Hepatocyte (in vitro differentiated cells): ENCODE results near the gene GJB5. TPM values are rescaled to one million over a fixed set of nuclear protein-coding genes. Genes with fewer than 3 reads are reported as not detected.

Source experiments
- DNase-seq: peaks from one replicate; pipeline ENCODE4 v3.0.0-alpha.2; 2016; ENCODE audit warnings: low spot score
- H2AFZ ChIP-seq: fragments of 200-600 bp; sonication (generic); 2 replicates; pipeline ENCODE4 v1.6.0; 2016; ENCODE audit warnings: antibody characterized with exemption, mild to moderate bottlenecking
- H3K27ac ChIP-seq: fragments of 200-600 bp; sonication (generic); 2 replicates; pipeline ENCODE4 v1.5.1; 2016; ENCODE audit warnings: mild to moderate bottlenecking
- H3K27me3 ChIP-seq: fragments of 200-600 bp; sonication (generic); 2 replicates; pipeline ENCODE4 v1.6.1; 2016
- H3K36me3 ChIP-seq: fragments of 200-600 bp; sonication (generic); replicated peaks from 2 replicates; pipeline ENCODE4 v1.5.1; 2016; ENCODE audit warnings: low read depth; ENCODE audit not compliant: insufficient read depth
- H3K4me1 ChIP-seq: fragments of 200-600 bp; sonication (generic); 2 replicates; pipeline ENCODE4 v1.5.1; 2016; ENCODE audit warnings: mild to moderate bottlenecking, moderate library complexity; ENCODE audit not compliant: insufficient read depth
- H3K4me2 ChIP-seq: fragments of 200-600 bp; sonication (generic); 2 replicates; pipeline ENCODE4 v1.6.0; 2016
- H3K4me3 ChIP-seq: fragments of 200-600 bp; sonication (generic); 2 replicates; pipeline ENCODE4 v1.5.1; 2016; ENCODE audit warnings: mild to moderate bottlenecking
- H3K79me2 ChIP-seq: fragments of 200-600 bp; sonication (generic); 2 replicates; pipeline ENCODE4 v1.6.0; 2017; ENCODE audit warnings: mild to moderate bottlenecking
- H3K9me2 ChIP-seq: fragments of 200-600 bp; sonication (generic); replicated peaks from 2 replicates; pipeline ENCODE4 v1.6.0; 2017; ENCODE audit warnings: mild to moderate bottlenecking; ENCODE audit not compliant: insufficient read depth
- H3K9me3 ChIP-seq: fragments of 200-600 bp; sonication (generic); 2 replicates; pipeline ENCODE4 v1.5.1; 2016; ENCODE audit warnings: low read depth, mild to moderate bottlenecking
- H4K20me1 ChIP-seq: fragments of 200-600 bp; sonication (generic); 2 replicates; pipeline ENCODE4 v1.6.0; 2016; ENCODE audit warnings: mild to moderate bottlenecking; ENCODE audit not compliant: insufficient read depth, poor library complexity, severe bottlenecking
- CTCF ChIP-seq: fragments of 200-600 bp; sonication (generic); IDR thresholded peaks from 2 replicates; pipeline ENCODE4 v1.5.1; 2016; ENCODE audit warnings: antibody characterized with exemption, mild to moderate bottlenecking; ENCODE audit not compliant: poor library complexity
- EZH2 ChIP-seq: fragments of 200-600 bp; sonication (generic); IDR thresholded peaks from 2 replicates; pipeline ENCODE4 v1.6.1; 2016; ENCODE audit warnings: antibody characterized with exemption, mild to moderate bottlenecking, borderline replicate concordance
- EZH2phosphoT487 ChIP-seq: fragments of 200-600 bp; sonication (generic); IDR thresholded peaks from one replicate; pipeline ENCODE4 v1.6.1; 2018; ENCODE audit warnings: antibody characterized with exemption, mild to moderate bottlenecking, low read depth, moderate library complexity; ENCODE audit not compliant: unreplicated experiment, severe bottlenecking
- WGBS: methylation state at CpG from one replicate; pipeline ENCODE4 v1.1.6; 2016; ENCODE audit warnings: low lambda C conversion rate; ENCODE audit errors: missing lambda C conversion rate; 5-methylcytosine and 5-hydroxymethylcytosine counted together
- polyA plus RNA-seq: library from polyadenylated mRNA; unstranded; fragments of >200 nt; fragmentation: Nextera tagmentation; extraction: Ambion mirVana; gene quantifications from 2 replicates; pipeline ENCODE4 v1.2.1, GENCODE V29; 2016
- total RNA-seq: library from RNA; depleted of rRNA; stranded (reverse); fragments of >200 nt; gene quantifications from 2 replicates; pipeline ENCODE4 v1.2.3, GENCODE V29; 2014

The GJB5 gene
- total and polyA plus RNA-seq, 2 experiments from 2014 or later = 0.80 to 0.85 TPM

- DNase-seq = no peak
- Histone ChIP-seq H3K9me3 (no peaks in the 10 kb centered on the region), H3K4me3 (no peak overlapping the region), H3K27me3 (no peaks in the 10 kb centered on the region), H3K36me3 (no peaks in the 10 kb centered on the region), H3K9me2 (no peaks in the 10 kb centered on the region), H3K79me2 (no peaks in the 10 kb centered on the region), H2AFZ (no peak overlapping the region), H4K20me1 (no peaks in the 10 kb centered on the region), H3K4me1 (peaks cover 10% of the 10 kb centered on the region), H3K4me2 (no peak overlapping the region), H3K27ac (no peak overlapping the region)
- WGBS = 94% methylated on average over 4 of the region's 4 CpGs
- TF ChIP-seq EZH2 (no peak), CTCF (no peak), EZH2phosphoT487 (no peak)
Measured at GRCh38 chr1:34746101-34746500, 8.7 kb upstream of the GJB5 start.

GRCh38 chr1:34746785-34747637, 7.8 kb upstream of the GJB5 start:
- TF ChIP-seq EZH2phosphoT487 (no peak), EZH2 (no peak), CTCF (no peak)
- H3K27me3 ChIP-seq = no peaks in the 10 kb centered on the region
- H3K4me3 ChIP-seq = no peak overlapping the region
- DNase-seq = no peak
- WGBS = 89% methylated on average over 18 of the region's 18 CpGs
- no peak overlapping the region for H2AFZ ChIP-seq
- peaks cover 6% of the 10 kb centered on the region for H3K4me1 ChIP-seq
- H3K27ac ChIP-seq = no peak overlapping the region
- H3K9me3 ChIP-seq = no peaks in the 10 kb centered on the region
- H3K4me2 ChIP-seq = no peak overlapping the region
- H3K9me2 ChIP-seq = no peaks in the 10 kb centered on the region
- H3K36me3 ChIP-seq = no peaks in the 10 kb centered on the region
- no peaks in the 10 kb centered on the region for H3K79me2 ChIP-seq
- no peaks in the 10 kb centered on the region for H4K20me1 ChIP-seq

- Histone ChIP-seq H3K9me2 (no peaks in the 10 kb centered on the region), H3K27ac (no peak overlapping the region), H2AFZ (no peak overlapping the region), H3K4me1 (peaks cover 4% of the 10 kb centered on the region), H3K4me2 (no peak overlapping the region), H3K4me3 (no peak overlapping the region), H4K20me1 (no peaks in the 10 kb centered on the region), H3K9me3 (no peaks in the 10 kb centered on the region), H3K36me3 (no peaks in the 10 kb centered on the region), H3K27me3 (no peaks in the 10 kb centered on the region), H3K79me2 (no peaks in the 10 kb centered on the region)
- TF ChIP-seq EZH2 = no peak
- TF ChIP-seq EZH2phosphoT487 = no peak
- 88% methylated on average over 5 of the region's 6 CpGs for WGBS
- no peak for DNase-seq
Measured at GRCh38 chr1:34747638-34747941, 7.3 kb upstream of the GJB5 start.

GRCh38 chr1:34749992-34750391, 4.9 kb upstream of the GJB5 start:
- no peaks in the 10 kb centered on the region for H3K9me3 ChIP-seq
- no peak overlapping the region for H3K4me2 ChIP-seq
- no peak overlapping the region for H2AFZ ChIP-seq
- no peaks in the 10 kb centered on the region for H3K9me2 ChIP-seq
- no peaks in the 10 kb centered on the region for H3K4me1 ChIP-seq
- no peak for TF ChIP-seq CTCF
- no peak for TF ChIP-seq EZH2
- no peak for TF ChIP-seq EZH2phosphoT487
- H4K20me1 ChIP-seq = no peaks in the 10 kb centered on the region
- no peak overlapping the region for H3K4me3 ChIP-seq
- no peaks in the 10 kb centered on the region for H3K27me3 ChIP-seq
- DNase-seq = no peak
- H3K36me3 ChIP-seq = no peaks in the 10 kb centered on the region
- no peaks in the 10 kb centered on the region for H3K79me2 ChIP-seq
- no peak overlapping the region for H3K27ac ChIP-seq
- WGBS = 39% methylated on average over 8 of the region's 8 CpGs
